Dendritic cell treated with granulocyte-macrophage colony-stimulating factor and Interleukin-4, amounts not matched to agents 40 ng/mL and 50 ng/mL, for 4 days (primary cell): ENCODE data around the gene NFYC.
"Not testable (repeated sequence)": the region's sequence is repeated elsewhere in the genome, so short reads cannot be mapped to it uniquely, and the experiment has no call there.

Experiments
- H3K27ac Mint-ChIP-seq: one replicate; pipeline ENCODE4 v1.8.0; 2022; ENCODE audit warnings: mild to moderate bottlenecking, mixed read lengths
- H3K27me3 Mint-ChIP-seq: one replicate; pipeline ENCODE4 v1.8.0; 2022; ENCODE audit warnings: mild to moderate bottlenecking, mixed read lengths
- H3K36me3 Mint-ChIP-seq: one replicate; pipeline ENCODE4 v1.8.0; 2022; ENCODE audit warnings: low read depth, mixed read lengths
- H3K4me1 Mint-ChIP-seq: one replicate; pipeline ENCODE4 v1.8.0; 2022; ENCODE audit warnings: low read depth, mixed read lengths
- H3K4me3 Mint-ChIP-seq: one replicate; pipeline ENCODE4 v1.8.0; 2022; ENCODE audit warnings: mild to moderate bottlenecking, moderate library complexity, mixed read lengths
- H3K9me3 Mint-ChIP-seq: one replicate; pipeline ENCODE4 v1.8.0; 2022; ENCODE audit warnings: mixed read lengths
- intact Hi-C: fragments of 100-400 bp; cut with micrococcal nuclease; formaldehyde crosslinking; loops from one replicate; pipeline ENCODE4 v1.15.0; 2022

Gene NFYC

DNA sequence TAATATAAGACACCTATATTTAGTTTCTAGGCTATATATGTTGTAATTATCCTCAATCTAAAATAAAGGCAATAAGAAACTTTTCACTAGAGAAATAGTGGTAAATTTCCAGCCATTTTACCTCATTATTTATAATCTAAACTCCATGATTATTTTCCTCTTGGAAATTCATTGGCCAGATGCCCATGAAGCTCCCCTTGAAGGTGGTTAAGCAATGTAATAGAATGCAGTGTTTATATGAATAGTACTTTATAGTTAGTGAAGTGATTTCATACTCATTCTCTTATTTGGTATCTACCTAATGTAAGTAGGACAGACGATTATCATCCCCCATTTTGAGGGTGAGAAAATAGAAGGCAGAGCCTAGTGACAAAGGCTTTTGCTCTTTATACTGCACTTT is 26.5 kb downstream of the NFYC start:
- no peaks in the 10 kb centered on the region for H3K27me3 Mint-ChIP-seq
- no peak overlapping the region for H3K27ac Mint-ChIP-seq
- H3K4me1 Mint-ChIP-seq = peaks cover 32% of the 10 kb centered on the region
- peaks cover 7% of the 10 kb centered on the region for H3K36me3 Mint-ChIP-seq
- H3K9me3 Mint-ChIP-seq = no peaks in the 10 kb centered on the region
- intact Hi-C loops = no loop called here
- H3K4me3 Mint-ChIP-seq = no peak overlapping the region

DNA sequence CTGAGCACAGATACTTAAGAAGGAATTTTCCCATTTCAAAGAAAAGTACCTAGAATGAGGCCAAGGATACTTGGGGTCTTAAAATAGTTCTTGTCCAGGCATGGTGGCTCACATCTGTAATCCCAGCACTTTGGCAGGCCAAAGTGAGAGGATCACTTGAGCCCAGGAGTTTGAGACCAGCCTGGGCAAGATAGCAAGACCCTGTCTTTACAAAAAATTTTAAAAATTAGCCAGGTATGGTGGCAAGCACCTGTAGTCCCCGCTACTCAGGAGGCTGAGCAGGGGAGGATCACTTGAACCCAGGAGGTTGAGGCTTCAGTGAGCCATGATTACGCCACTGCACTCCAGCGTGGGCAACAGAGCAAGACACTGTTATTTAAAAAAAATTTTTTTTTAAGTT is 29.0 kb downstream of the NFYC start:
- Mint-ChIP-seq H3K27me3 (no peaks in the 10 kb centered on the region), H3K36me3 (peaks cover 15% of the 10 kb centered on the region), H3K4me3 (no peak overlapping the region), H3K27ac (no peak overlapping the region), H3K9me3 (no peaks in the 10 kb centered on the region), H3K4me1 (peaks cover 38% of the 10 kb centered on the region)
- intact Hi-C loops = no loop called here

DNA sequence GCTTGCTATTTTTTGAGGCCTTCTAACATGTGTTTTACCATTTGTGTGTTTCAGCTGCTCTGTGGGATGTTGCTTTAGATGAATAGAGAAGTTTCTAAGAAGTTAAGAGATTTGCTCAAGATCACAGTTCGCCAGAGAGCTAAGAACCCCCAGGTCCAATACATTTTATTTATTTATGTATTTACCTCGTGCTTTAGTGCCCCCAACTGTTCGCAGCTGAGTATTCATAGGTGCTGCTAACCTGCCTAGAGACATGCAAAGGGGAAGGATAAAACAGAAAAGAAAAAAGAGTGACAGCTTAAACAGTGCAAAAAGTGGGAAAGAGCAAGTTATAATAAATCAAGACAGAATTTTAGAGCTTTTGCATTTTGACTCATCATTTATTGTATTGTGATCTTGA is 31.1 kb downstream of the NFYC start:
- no peak overlapping the region for H3K27ac Mint-ChIP-seq
- intact Hi-C loops = no loop called here
- H3K9me3 Mint-ChIP-seq = no peaks in the 10 kb centered on the region
- no peak overlapping the region for H3K4me3 Mint-ChIP-seq
- no peaks in the 10 kb centered on the region for H3K27me3 Mint-ChIP-seq
- H3K36me3 Mint-ChIP-seq = peaks cover 21% of the 10 kb centered on the region
- H3K4me1 Mint-ChIP-seq = peaks cover 43% of the 10 kb centered on the region

DNA sequence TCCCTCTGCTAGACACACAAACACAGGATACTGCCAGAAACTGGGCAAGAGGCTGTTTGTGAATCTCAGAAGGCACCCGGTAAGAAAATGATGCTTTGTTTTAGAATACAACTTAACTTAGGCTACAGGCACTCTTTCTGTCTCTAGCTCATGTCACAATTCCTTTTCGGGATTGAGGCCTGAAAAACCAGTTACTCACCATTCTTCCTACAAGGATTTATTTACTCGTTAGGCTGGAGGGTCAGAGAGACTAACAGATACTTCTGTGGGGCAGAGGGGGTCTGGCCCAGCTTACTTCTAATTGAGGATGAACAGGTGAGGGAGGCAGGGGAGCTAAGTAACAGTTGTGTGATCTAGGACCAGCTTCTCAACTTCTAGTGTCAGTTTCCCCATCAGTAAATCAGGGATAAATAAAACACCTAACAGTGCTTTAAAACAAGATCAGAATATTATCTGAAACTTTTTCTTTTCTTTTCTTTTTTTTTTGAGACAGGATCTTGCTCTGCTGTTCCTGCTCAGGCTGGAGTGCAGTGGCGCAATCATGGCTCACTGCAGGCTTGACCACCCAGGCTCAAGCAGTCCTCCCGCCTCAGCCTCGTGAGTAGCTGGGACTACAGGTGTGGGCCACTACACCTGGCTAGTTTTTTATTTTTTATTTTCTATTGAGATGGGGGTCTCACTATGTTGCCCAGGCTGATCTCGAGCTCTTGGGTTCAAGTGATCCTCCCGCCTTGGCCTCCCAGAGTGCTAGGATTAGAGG is 31.9 kb downstream of the NFYC start:
- no peak overlapping the region for H3K27ac Mint-ChIP-seq
- H3K36me3 Mint-ChIP-seq = peaks cover 21% of the 10 kb centered on the region
- no peak overlapping the region for H3K4me3 Mint-ChIP-seq
- peaks cover 43% of the 10 kb centered on the region for H3K4me1 Mint-ChIP-seq
- intact Hi-C loops = no loop called here
- no peaks in the 10 kb centered on the region for H3K9me3 Mint-ChIP-seq
- no peaks in the 10 kb centered on the region for H3K27me3 Mint-ChIP-seq

DNA sequence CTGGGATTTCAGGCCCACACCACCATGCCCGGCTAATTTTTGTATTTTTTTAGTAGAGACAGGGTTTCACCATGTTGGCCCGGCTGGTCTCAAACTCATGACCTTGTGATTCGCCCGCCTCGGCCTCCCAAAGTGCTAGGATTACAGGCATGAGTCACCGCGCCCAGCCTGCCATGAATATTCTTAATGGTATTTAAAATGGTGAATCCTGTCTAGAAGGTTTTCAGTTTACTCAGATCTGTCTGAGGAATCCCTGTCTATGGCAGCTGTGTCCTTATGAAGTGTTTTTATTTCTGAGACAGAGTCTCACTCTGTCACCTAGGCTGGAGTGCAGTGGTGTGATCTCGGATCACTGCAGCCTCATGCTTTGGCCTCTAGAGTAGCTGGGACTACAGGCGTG is 36.2 kb downstream of the NFYC start:
- H3K9me3 Mint-ChIP-seq, H3K27ac Mint-ChIP-seq, H3K4me3 Mint-ChIP-seq, H3K27me3 Mint-ChIP-seq, intact Hi-C loops: not testable (repeated sequence)
- Mint-ChIP-seq H3K36me3 (peaks cover 37% of the 10 kb centered on the region), H3K4me1 (peaks cover 52% of the 10 kb centered on the region)

DNA sequence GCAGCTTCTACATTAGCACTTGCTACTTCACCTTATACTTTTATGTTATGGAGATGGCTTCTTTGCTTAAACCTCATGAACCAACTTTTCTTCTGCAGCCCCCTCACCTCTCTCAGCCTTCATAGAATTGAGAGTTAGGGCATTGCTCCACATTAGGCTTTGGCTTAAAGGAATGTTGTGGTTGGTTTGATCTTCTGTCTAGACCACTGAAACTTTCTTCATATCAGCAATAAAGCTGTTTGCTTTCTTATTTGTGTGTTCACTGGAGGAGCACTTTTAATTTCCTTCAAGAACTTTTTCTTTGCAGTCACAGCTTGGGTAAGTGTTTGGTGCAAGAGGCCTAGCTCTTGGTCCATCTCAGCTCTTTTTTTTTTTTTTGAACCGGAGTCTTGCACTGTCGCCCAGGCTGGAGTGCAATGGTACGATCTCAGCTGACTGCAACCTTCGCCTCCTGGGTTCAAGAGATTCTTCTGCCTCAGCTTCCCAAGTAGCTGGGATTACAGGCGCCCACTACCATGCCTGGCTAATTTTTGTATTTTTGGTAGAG is 37.9 kb downstream of the NFYC start:
- H3K4me3 Mint-ChIP-seq, H3K27ac Mint-ChIP-seq, H3K9me3 Mint-ChIP-seq, H3K27me3 Mint-ChIP-seq, intact Hi-C loops: not testable (repeated sequence)
- Mint-ChIP-seq H3K4me1 (peaks cover 46% of the 10 kb centered on the region), H3K36me3 (peaks cover 29% of the 10 kb centered on the region)

DNA sequence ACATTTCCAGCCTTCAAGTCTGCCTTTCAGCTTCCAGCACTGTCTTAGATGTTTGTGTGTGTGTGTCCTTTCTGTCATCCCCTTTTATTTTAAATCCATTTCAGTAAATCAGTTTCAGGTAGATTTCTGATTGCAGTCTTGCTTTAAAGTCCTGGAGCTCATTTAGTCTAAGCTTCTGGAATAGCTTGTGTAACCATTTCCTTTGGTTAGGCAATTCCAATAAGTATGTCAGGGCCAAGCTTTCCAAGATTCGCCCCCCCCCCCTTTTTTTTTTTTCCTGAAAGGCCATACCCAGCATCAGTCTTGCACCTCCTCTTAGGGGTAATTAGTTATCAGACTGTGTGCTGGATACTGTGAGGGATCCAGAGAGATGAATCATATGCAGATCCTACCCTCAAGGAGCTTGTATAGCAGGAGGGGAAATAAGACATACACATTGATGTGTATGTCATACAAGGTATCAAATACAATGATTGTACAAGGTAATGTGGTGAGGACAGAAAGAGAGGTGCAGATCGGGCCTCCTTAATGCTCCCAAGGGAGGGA is 41.3 kb downstream of the NFYC start:
- H3K4me1 Mint-ChIP-seq = peaks cover 28% of the 10 kb centered on the region
- no peak overlapping the region for H3K4me3 Mint-ChIP-seq
- H3K36me3 Mint-ChIP-seq = peaks cover 21% of the 10 kb centered on the region
- no peak overlapping the region for H3K27ac Mint-ChIP-seq
- intact Hi-C loops = no loop called here
- H3K9me3 Mint-ChIP-seq = no peaks in the 10 kb centered on the region
- no peaks in the 10 kb centered on the region for H3K27me3 Mint-ChIP-seq

DNA sequence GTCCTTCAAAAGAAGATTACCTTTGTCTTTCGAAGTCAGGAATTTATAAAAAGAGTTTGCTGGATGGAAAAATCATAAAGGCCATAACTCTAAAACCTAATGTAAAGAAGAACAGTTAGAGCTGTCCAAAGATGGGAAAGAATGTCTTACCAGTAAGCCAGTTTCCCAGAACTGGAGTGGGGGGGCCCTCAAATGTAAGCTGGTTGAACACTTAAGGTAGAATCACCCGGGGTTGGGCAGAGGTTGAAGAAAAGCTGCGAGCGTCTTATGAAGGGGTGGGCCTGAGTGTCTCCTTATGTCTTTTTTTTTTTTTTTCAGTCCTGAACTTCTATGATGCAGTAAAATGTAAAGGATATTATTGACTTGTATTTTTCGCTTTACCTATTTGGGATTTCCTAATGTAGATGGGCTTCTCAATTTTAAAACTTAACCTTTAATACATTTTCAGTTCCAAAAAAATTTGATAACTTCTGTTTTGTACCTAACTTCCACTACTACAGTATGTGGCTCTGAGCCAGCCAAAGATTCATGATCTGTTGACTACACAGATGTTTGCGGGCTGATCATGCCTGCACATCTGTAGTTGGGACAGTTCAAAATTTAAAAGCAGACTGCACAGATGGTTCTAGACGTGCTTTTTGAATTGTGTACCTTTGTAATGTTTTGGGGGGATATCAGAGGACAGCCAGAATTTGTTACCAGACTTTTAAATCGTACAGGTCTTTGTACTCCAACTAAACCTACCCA is 43.6 kb downstream of the NFYC start:
- H3K27ac Mint-ChIP-seq = no peak overlapping the region
- no peaks in the 10 kb centered on the region for H3K9me3 Mint-ChIP-seq
- H3K36me3 Mint-ChIP-seq = peaks cover 33% of the 10 kb centered on the region
- peaks cover 34% of the 10 kb centered on the region for H3K4me1 Mint-ChIP-seq
- H3K4me3 Mint-ChIP-seq = no peak overlapping the region
- H3K27me3 Mint-ChIP-seq = no peaks in the 10 kb centered on the region
- intact Hi-C loops = no loop called here

DNA sequence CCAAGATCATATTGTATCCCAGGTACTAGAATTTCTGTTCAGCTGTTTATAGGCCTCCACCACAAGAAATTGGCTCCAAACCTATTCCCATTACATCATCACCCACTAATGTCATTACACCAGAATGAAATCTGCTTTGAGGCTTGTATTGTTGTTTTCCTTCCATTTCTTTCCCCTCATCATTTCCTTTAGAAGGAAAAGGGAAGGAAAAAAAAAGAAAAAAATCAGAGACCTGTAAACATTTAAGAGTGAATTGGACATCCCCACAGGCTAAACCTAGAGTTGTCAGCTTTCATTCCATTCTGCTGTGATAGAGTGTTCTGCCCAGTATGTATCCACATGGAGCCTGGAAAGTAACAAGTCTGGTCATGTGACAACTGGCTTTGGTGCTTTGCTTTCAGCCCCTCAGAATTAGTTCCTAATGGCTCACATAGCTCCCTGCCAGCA is 44.6 kb downstream of the NFYC start:
- Mint-ChIP-seq H3K9me3 (no peaks in the 10 kb centered on the region), H3K4me3 (no peak overlapping the region), H3K27ac (no peak overlapping the region), H3K36me3 (peaks cover 37% of the 10 kb centered on the region), H3K4me1 (peaks cover 23% of the 10 kb centered on the region), H3K27me3 (no peaks in the 10 kb centered on the region)
- intact Hi-C loops = no loop called here

DNA sequence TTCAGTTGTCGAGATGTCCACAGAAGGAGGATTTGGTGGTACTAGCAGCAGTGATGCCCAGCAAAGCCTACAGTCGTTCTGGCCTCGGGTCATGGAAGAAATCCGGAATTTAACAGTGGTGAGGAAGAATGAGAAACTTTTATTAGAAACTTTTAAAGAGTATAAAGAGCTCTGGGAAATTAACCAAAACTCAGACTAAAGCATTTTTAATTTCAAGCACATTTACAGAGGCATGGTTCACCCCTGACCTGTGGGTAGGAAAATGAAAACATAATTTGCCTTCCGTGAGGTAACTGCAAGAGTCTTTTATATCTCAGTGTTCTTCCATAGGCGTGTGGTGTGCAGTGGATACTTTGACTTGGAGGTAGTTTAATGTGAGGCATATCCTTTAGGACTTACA is 47.3 kb downstream of the NFYC start:
- Mint-ChIP-seq H3K9me3 (no peaks in the 10 kb centered on the region), H3K4me3 (no peak overlapping the region), H3K27ac (no peak overlapping the region), H3K36me3 (peaks cover 64% of the 10 kb centered on the region), H3K27me3 (no peaks in the 10 kb centered on the region), H3K4me1 (peaks cover 25% of the 10 kb centered on the region)
- intact Hi-C loops = no loop called here

DNA sequence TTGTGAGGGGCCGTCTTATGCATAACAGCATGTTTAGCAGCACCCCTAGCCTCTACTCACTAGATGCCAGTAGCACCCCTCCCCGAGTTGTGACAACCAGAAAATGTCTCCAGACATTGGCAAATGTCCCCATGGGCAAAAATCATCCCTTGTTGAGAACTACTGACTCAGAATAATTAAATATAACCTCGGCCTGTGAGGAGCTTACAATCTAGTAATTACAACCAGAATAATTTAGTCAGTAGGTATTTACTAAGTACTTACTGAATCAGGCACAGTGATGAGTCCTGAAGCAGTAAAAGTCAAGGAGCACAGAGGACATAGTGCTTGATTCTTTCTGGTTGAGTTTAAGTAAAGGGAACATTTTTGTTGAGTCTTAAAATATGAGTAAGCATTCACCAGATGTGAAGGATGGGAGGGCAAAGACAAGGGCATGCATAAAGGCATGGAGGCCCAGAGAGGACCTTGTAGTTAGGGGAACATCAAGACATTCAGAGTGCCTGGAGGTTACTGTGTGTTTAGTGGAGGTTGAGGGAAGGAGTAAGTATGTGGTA is 48.0 kb downstream of the NFYC start:
- H3K4me3 Mint-ChIP-seq = no peak overlapping the region
- intact Hi-C loops = no loop called here
- peaks cover 25% of the 10 kb centered on the region for H3K4me1 Mint-ChIP-seq
- H3K27ac Mint-ChIP-seq = no peak overlapping the region
- H3K27me3 Mint-ChIP-seq = no peaks in the 10 kb centered on the region
- H3K36me3 Mint-ChIP-seq = peaks cover 69% of the 10 kb centered on the region
- no peaks in the 10 kb centered on the region for H3K9me3 Mint-ChIP-seq

DNA sequence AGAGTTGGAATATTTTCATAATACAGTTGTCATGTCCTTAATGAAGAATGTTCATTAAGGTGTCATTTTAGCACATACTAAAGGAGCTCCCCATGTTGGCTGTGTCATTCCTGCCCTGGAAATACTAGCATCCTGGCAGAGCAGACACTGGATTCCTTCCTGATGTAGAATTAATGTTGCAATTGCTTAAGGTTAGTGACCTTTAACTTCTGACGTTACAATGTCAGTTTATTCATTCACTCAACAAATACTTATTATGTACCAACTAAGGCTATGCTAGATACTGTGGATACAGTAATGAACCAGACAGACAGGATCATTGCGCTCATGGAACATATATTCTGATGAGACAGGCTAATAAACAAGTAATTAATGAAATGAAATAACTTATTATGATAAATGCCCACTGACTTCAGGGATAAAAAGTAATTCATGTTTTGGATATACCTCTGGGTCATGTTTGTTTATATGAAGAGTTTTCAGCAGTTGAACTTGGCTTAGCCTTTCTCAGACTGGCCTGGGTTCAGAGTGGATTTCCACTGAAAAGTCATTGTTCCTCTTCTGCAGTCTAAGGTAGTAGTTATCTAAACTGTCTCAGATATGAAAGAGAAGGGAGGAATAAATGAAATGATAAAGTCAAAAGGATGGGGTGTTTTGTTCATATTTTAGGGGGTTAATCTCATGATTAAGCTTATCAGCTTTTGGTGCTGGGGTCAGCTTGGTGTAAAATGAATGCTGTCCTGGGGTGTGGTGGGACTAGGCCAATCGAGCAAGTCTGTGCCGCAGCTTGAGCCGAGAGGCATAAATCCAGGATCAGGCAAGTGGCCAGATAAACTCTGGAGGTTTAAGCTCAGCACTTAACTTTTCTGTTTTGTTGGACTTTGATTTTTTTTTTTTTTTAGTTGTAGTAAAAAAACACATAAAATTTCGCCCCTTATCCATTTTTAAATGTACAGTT is 48.8 kb downstream of the NFYC start:
- no peak overlapping the region for H3K27ac Mint-ChIP-seq
- peaks cover 77% of the 10 kb centered on the region for H3K36me3 Mint-ChIP-seq
- intact Hi-C loops = no loop called here
- no peaks in the 10 kb centered on the region for H3K9me3 Mint-ChIP-seq
- H3K4me3 Mint-ChIP-seq = no peak overlapping the region
- H3K27me3 Mint-ChIP-seq = no peaks in the 10 kb centered on the region
- H3K4me1 Mint-ChIP-seq = peaks cover 18% of the 10 kb centered on the region

DNA sequence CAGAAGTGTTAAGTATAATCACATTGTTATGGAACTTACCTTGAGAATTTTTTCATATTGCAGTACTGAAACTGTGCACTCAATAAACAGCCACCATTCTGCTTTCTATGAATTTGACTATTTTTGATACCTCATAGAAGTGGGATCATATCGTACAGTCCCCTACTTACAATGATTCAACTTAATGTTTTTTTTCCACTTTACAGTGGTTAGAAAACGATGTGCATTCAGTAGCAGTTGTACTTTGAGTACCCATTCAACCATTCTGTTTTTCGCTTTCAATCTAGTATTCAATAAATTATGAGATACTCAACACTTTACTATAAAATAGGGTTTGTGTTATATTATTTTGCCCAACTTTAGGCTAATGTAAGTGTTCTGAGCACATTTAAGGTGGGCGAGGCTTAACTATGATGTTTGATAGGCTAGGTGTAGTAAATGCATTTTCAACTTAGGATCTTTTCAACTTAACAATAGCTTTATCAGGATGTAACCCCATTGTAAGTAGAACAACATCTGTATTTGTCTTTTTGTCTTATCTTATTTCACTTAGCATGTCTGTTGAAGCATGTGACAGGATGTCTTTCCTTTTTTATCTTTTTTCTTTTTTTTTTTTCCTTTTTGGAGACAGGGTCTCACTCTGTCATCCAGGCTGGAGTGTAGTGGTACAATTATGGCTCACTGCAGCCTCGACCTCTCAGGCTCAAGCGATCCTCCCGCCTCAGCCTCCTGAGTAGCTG is 49.7 kb downstream of the NFYC start:
- Mint-ChIP-seq H3K36me3 (peaks cover 85% of the 10 kb centered on the region), H3K4me1 (peaks cover 16% of the 10 kb centered on the region), H3K27me3 (no peaks in the 10 kb centered on the region), H3K4me3 (no peak overlapping the region), H3K27ac (peak overlapping the region; percentile 25), H3K9me3 (no peaks in the 10 kb centered on the region)
- intact Hi-C loops = no loop called here
